Measurements from ENCODE around the gene IGSF9B.

- no peak for TF ChIP-seq HCFC1 (IDR thresholded peaks at IDR 0.05; ENCODE audit: low read length)
- no peak for TF ChIP-seq JUND (IDR thresholded peaks at IDR 0.05; ENCODE audit: low read depth, low read length)
- TF ChIP-seq CTCF (IDR thresholded peaks at IDR 0.05 in 2 of 3, conservative IDR thresholded peaks at IDR 0.05 in 1 of 3; ENCODE audit: control insufficient read depth in 2 of 3, extremely low read depth in 1 of 3, insufficient read depth in 1 of 3, low read depth in 3 of 3, low read length in 3 of 3) = no peak
- TF ChIP-seq NFXL1 (IDR thresholded peaks at IDR 0.05; ENCODE audit: borderline replicate concordance) = no peak
- TF ChIP-seq CHD2 (IDR thresholded peaks at IDR 0.05; ENCODE audit: borderline replicate concordance, low read depth, low read length) = no peak
- no peak for TF ChIP-seq EP300 (IDR thresholded peaks at IDR 0.05; ENCODE audit: borderline replicate concordance in 1 of 2, control insufficient read depth in 1 of 2, low read depth in 2 of 2, low read length in 2 of 2)
- TF ChIP-seq SP1 (IDR thresholded peaks at IDR 0.05; ENCODE audit: low read depth, low read length) = no peak
- TF ChIP-seq POLR2A (IDR thresholded peaks at IDR 0.05; ENCODE audit: low read depth, low read length) = no peak
- no peak for TF ChIP-seq CEBPB (IDR thresholded peaks at IDR 0.05; ENCODE audit: borderline replicate concordance in 1 of 2, low read depth in 2 of 2, low read length in 2 of 2)
- TF ChIP-seq, protein P1, sequence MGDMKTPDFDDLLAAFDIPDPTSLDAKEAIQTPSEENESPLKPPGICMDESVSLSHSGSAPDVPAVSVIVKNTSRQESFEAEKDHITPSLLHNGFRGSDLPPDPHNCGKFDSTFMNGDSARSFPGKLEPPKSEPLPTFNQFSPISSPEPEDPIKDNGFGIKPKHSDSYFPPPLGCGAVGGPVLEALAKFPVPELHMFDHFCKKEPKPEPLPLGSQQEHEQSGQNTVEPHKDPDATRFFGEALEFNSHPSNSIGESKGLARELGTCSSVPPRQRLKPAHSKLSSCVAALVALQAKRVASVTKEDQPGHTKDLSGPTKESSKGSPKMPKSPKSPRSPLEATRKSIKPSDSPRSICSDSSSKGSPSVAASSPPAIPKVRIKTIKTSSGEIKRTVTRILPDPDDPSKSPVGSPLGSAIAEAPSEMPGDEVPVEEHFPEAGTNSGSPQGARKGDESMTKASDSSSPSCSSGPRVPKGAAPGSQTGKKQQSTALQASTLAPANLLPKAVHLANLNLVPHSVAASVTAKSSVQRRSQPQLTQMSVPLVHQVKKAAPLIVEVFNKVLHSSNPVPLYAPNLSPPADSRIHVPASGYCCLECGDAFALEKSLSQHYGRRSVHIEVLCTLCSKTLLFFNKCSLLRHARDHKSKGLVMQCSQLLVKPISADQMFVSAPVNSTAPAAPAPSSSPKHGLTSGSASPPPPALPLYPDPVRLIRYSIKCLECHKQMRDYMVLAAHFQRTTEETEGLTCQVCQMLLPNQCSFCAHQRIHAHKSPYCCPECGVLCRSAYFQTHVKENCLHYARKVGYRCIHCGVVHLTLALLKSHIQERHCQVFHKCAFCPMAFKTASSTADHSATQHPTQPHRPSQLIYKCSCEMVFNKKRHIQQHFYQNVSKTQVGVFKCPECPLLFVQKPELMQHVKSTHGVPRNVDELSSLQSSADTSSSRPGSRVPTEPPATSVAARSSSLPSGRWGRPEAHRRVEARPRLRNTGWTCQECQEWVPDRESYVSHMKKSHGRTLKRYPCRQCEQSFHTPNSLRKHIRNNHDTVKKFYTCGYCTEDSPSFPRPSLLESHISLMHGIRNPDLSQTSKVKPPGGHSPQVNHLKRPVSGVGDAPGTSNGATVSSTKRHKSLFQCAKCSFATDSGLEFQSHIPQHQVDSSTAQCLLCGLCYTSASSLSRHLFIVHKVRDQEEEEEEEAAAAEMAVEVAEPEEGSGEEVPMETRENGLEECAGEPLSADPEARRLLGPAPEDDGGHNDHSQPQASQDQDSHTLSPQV (IDR thresholded peaks at IDR 0.05) = no peak
- TF ChIP-seq TCF3 (IDR thresholded peaks at IDR 0.05; ENCODE audit: borderline replicate concordance, insufficient read depth, low read depth, low read length) = no peak
- TF ChIP-seq GABPA (IDR thresholded peaks at IDR 0.05; ENCODE audit: low read depth) = no peak
- no peak for TF ChIP-seq DPF2 (IDR thresholded peaks at IDR 0.05)
- TF ChIP-seq TAF1 (IDR thresholded peaks at IDR 0.05; ENCODE audit: borderline replicate concordance, low read depth, low read length) = no peak
These were observed 785 bp downstream of the IGSF9B start for GRCh38 chr11:133955945-133956421.
